Myocyte (in vitro differentiated cells): ENCODE results near the gene SVEP1. TPM values are rescaled to one million over a fixed set of nuclear protein-coding genes. Genes with fewer than 3 reads are reported as not detected.
"Not testable (repeated sequence)": the region's sequence is repeated elsewhere in the genome, so short reads cannot be mapped to it uniquely, and the experiment has no call there.

Experiments
- DNase-seq: peaks from one replicate; pipeline ENCODE4 v3.0.0-alpha.2; 2012; ENCODE audit warnings: low read depth
- polyA plus RNA-seq: library from polyadenylated mRNA; unstranded; fragments of >200 nt; gene quantifications from one replicate; pipeline ENCODE4 v1.2.1, GENCODE V29; 2012; ENCODE audit warnings: missing spikeins
- total RNA-seq: library from RNA; depleted of rRNA; stranded (reverse); fragments of >200 nt; gene quantifications from 2 replicates; pipeline ENCODE4 v1.2.3, GENCODE V29; 2014

SVEP1 gene
- 3.6 and 5.0 TPM in 2 replicates for total RNA-seq
- polyA plus RNA-seq = 1.9 TPM

GRCh38 chr9:110579034-110579861 lies at the start of gene SVEP1:
Gene SVEP1, minus strand, starts transcription at chr9:110579741. Its CDS starts 198 bp downstream, at chr9:110579543.
- DNase-seq = peak; percentile 58

GRCh38 chr9:110626101-110626829 lies 46.7 kb upstream of the SVEP1 start:
- DNase-seq = peak; percentile 18

- peak; percentile 72 for DNase-seq
Measured at GRCh38 chr9:110623462-110624025, 44.0 kb upstream of the SVEP1 start.

- no peak for DNase-seq
Measured at GRCh38 chr9:110622368-110622767, 42.8 kb upstream of the SVEP1 start.

- no peak for DNase-seq
Measured at GRCh38 chr9:110620726-110621125, 41.2 kb upstream of the SVEP1 start.

- DNase-seq = no peak
Measured at GRCh38 chr9:110619831-110620230, 40.3 kb upstream of the SVEP1 start.

GRCh38 chr9:110615498-110615897 lies 36.0 kb upstream of the SVEP1 start:
- no peak for DNase-seq

GRCh38 chr9:110614576-110614975 lies 35.0 kb upstream of the SVEP1 start:
- not testable (repeated sequence) for DNase-seq

- no peak for DNase-seq
Measured at GRCh38 chr9:110606179-110606790, 26.7 kb upstream of the SVEP1 start.

- no peak for DNase-seq
Measured at GRCh38 chr9:110605565-110605964, 26.0 kb upstream of the SVEP1 start.

- DNase-seq = no peak
Measured at GRCh38 chr9:110604171-110604601, 24.6 kb upstream of the SVEP1 start.

GRCh38 chr9:110602281-110602680 lies 22.7 kb upstream of the SVEP1 start:
- peak; percentile 18 for DNase-seq

GRCh38 chr9:110601098-110601497 lies 21.6 kb upstream of the SVEP1 start:
- no peak for DNase-seq

- no peak for DNase-seq
Measured at GRCh38 chr9:110599468-110599867, 19.9 kb upstream of the SVEP1 start.

GRCh38 chr9:110592044-110592830 lies 12.7 kb upstream of the SVEP1 start:
- DNase-seq = no peak

GRCh38 chr9:110591526-110591925 lies 12.0 kb upstream of the SVEP1 start:
- no peak for DNase-seq

- DNase-seq = no peak
Measured at GRCh38 chr9:110590816-110591215, 11.3 kb upstream of the SVEP1 start.

- DNase-seq = no peak
Measured at GRCh38 chr9:110588296-110588695, 8.8 kb upstream of the SVEP1 start.

GRCh38 chr9:110583237-110583636 lies 3.7 kb upstream of the SVEP1 start:
- DNase-seq = peak; percentile 42

GRCh38 chr9:110582156-110582555 lies 2.6 kb upstream of the SVEP1 start:
- DNase-seq = no peak

- DNase-seq = no peak
Measured at GRCh38 chr9:110580850-110581249, 1.3 kb upstream of the SVEP1 start.
